ENCODE results near the gene KNOP1. TPM values are rescaled to one million over a fixed set of nuclear protein-coding genes. Genes with fewer than 3 reads are reported as not detected.

KNOP1 gene
- total and polyA plus RNA-seq, 10 of the 15 experiments (the other 5 are each of a cell fraction or from before 2014, with no cell fraction given) = 13.8 to 47.2 (median 32.1) TPM

- ChIA-PET RAD21 (ENCODE audit: unreplicated experiment) (no interaction called here), CTCF (no interaction called here), SMC1A (ENCODE audit: uncharacterized antibody, unreplicated experiment) (no interaction called here), POLR2A (no interaction called here)
- 98% methylated on average over 8 of the region's 8 CpGs for WGBS (ENCODE audit: insufficient coverage, insufficient replicate concordance, low lambda C conversion rate, missing lambda C conversion rate)
- no peak overlapping the region for H3K27ac ChIP-seq (ENCODE audit: control insufficient read depth, insufficient read depth)
- no TSS peak for BruUV-seq (replicated peaks)
- intact Hi-C loops (cut with micrococcal nuclease; ENCODE audit: unreplicated experiment) (no loop called here), in situ Hi-C loops (cut with MboI) (no loop called here)
- H3K9me3 ChIP-seq (replicated peaks; ENCODE audit: control insufficient read depth, insufficient read depth, low read length) = no peaks in the 10 kb centered on the region
- DNase-seq (ENCODE audit: low read depth, low spot score) (no peak), FAIRE-seq (no peak), ATAC-seq (no peak)
- no peaks in the 10 kb centered on the region for H3K4me1 ChIP-seq (ENCODE audit: control insufficient read depth, insufficient read depth, low read length)
- peaks cover 16 to 19% of the 10 kb centered on the region in 2 experiments; a peak in 3 of 4 replicates for H3K36me3 ChIP-seq (ENCODE audit: control insufficient read depth in 2 of 2, insufficient read depth in 2 of 2, low read length in 1 of 2)
- H3K4me3 ChIP-seq = no peak overlapping the region
- H3K79me2 ChIP-seq (ENCODE audit: control insufficient read depth, insufficient read depth, low read length) = no peaks in the 10 kb centered on the region
- no peak overlapping the region for H3K9ac ChIP-seq (ENCODE audit: control insufficient read depth, insufficient read depth, low read length)
- H3K27me3 ChIP-seq (replicated peaks in 1 of 2; ENCODE audit: control insufficient read depth in 2 of 2, insufficient read depth in 2 of 2, low read length in 1 of 2) = no peaks in the 10 kb centered on the region
- H3K4me2 ChIP-seq (ENCODE audit: control insufficient read depth, insufficient read depth) = no peak overlapping the region
- no peaks in the 10 kb centered on the region; the same call in 1 of the 2 replicates for H4K20me1 ChIP-seq (ENCODE audit: control insufficient read depth, insufficient read depth)
- no peak overlapping the region for H2AFZ ChIP-seq (ENCODE audit: control insufficient read depth, low read depth, low read length)
- TF ChIP-seq KAT2A (conservative IDR thresholded peaks at IDR 0.05; ENCODE audit: control insufficient read depth, low read depth, low read length) (no peak), KDM1A (IDR thresholded peaks at IDR 0.05; ENCODE audit: borderline replicate concordance) (no peak), ZNF274 (IDR thresholded peaks at IDR 0.05; ENCODE audit: insufficient read depth, insufficient read length) (no peak), JUND (IDR thresholded peaks at IDR 0.05; ENCODE audit: low read depth, low read length) (no peak), ZNF207 (IDR thresholded peaks at IDR 0.05; ENCODE audit: borderline replicate concordance) (no peak), JUNB (IDR thresholded peaks at IDR 0.05) (no peak), PAX5 (IDR thresholded peaks at IDR 0.05; ENCODE audit: borderline replicate concordance, low read depth, low read length) (no peak), POU2F2 (IDR thresholded peaks at IDR 0.05; ENCODE audit: borderline replicate concordance, low read depth, low read length) (no peak), POLR2AphosphoS2 (IDR thresholded peaks at IDR 0.05; ENCODE audit: low read depth, low read length) (no peak), ZNF24 (IDR thresholded peaks at IDR 0.05) (no peak), PAX8 (IDR thresholded peaks at IDR 0.05) (no peak), EGR1 (IDR thresholded peaks at IDR 0.05; ENCODE audit: borderline replicate concordance in 1 of 2, low read depth in 2 of 2, low read length in 2 of 2) (no peak), STAT1 (conservative IDR thresholded peaks at IDR 0.05) (no peak), PBX3 (IDR thresholded peaks at IDR 0.05; ENCODE audit: insufficient replicate concordance, low read depth, low read length) (no peak), ZSCAN29 (IDR thresholded peaks at IDR 0.05) (no peak)
- TF ChIP-seq, protein P1, sequence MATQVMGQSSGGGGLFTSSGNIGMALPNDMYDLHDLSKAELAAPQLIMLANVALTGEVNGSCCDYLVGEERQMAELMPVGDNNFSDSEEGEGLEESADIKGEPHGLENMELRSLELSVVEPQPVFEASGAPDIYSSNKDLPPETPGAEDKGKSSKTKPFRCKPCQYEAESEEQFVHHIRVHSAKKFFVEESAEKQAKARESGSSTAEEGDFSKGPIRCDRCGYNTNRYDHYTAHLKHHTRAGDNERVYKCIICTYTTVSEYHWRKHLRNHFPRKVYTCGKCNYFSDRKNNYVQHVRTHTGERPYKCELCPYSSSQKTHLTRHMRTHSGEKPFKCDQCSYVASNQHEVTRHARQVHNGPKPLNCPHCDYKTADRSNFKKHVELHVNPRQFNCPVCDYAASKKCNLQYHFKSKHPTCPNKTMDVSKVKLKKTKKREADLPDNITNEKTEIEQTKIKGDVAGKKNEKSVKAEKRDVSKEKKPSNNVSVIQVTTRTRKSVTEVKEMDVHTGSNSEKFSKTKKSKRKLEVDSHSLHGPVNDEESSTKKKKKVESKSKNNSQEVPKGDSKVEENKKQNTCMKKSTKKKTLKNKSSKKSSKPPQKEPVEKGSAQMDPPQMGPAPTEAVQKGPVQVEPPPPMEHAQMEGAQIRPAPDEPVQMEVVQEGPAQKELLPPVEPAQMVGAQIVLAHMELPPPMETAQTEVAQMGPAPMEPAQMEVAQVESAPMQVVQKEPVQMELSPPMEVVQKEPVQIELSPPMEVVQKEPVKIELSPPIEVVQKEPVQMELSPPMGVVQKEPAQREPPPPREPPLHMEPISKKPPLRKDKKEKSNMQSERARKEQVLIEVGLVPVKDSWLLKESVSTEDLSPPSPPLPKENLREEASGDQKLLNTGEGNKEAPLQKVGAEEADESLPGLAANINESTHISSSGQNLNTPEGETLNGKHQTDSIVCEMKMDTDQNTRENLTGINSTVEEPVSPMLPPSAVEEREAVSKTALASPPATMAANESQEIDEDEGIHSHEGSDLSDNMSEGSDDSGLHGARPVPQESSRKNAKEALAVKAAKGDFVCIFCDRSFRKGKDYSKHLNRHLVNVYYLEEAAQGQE (IDR thresholded peaks at IDR 0.05; ENCODE audit: low read depth, low read length) = no peak
- TF ChIP-seq, protein P2, sequence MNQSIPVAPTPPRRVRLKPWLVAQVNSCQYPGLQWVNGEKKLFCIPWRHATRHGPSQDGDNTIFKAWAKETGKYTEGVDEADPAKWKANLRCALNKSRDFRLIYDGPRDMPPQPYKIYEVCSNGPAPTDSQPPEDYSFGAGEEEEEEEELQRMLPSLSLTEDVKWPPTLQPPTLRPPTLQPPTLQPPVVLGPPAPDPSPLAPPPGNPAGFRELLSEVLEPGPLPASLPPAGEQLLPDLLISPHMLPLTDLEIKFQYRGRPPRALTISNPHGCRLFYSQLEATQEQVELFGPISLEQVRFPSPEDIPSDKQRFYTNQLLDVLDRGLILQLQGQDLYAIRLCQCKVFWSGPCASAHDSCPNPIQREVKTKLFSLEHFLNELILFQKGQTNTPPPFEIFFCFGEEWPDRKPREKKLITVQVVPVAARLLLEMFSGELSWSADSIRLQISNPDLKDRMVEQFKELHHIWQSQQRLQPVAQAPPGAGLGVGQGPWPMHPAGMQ (IDR thresholded peaks at IDR 0.05; ENCODE audit: borderline replicate concordance) = no peak
- TF ChIP-seq, protein P3, sequence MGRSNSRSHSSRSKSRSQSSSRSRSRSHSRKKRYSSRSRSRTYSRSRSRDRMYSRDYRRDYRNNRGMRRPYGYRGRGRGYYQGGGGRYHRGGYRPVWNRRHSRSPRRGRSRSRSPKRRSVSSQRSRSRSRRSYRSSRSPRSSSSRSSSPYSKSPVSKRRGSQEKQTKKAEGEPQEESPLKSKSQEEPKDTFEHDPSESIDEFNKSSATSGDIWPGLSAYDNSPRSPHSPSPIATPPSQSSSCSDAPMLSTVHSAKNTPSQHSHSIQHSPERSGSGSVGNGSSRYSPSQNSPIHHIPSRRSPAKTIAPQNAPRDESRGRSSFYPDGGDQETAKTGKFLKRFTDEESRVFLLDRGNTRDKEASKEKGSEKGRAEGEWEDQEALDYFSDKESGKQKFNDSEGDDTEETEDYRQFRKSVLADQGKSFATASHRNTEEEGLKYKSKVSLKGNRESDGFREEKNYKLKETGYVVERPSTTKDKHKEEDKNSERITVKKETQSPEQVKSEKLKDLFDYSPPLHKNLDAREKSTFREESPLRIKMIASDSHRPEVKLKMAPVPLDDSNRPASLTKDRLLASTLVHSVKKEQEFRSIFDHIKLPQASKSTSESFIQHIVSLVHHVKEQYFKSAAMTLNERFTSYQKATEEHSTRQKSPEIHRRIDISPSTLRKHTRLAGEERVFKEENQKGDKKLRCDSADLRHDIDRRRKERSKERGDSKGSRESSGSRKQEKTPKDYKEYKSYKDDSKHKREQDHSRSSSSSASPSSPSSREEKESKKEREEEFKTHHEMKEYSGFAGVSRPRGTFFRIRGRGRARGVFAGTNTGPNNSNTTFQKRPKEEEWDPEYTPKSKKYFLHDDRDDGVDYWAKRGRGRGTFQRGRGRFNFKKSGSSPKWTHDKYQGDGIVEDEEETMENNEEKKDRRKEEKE (IDR thresholded peaks at IDR 0.05) = no peak
These were observed 12.9 kb downstream of the KNOP1 start for GRCh38 chr16:19705146-19705501.

All from GM12878 (cell line).